ENCODE results near the gene CLIP3.
A peak's percentile ranks its signal among the peaks of the same experiment; 100 is the strongest.
"Not testable (repeated sequence)": the region's sequence is repeated elsewhere in the genome, so short reads cannot be mapped to it uniquely, and the experiment has no call there.

Gene CLIP3

GRCh38 chr19:36049080-36049698, 16.5 kb upstream of the CLIP3 start:
- DNase-seq: no peak

GRCh38 chr19:36047835-36048234, 15.2 kb upstream of the CLIP3 start:
- no peak for DNase-seq

GRCh38 chr19:36046443-36047050, 13.9 kb upstream of the CLIP3 start:
- DNase-seq: peak in 20 of 56 donors; percentile 11 to 51 (median 18)

GRCh38 chr19:36043952-36044351, 11.3 kb upstream of the CLIP3 start:
- DNase-seq: peak in 6 of 56 donors; percentile 2 to 39 (median 14)

- peak in 11 of 56 donors; percentile 6 to 28 (median 15) for DNase-seq
Measured at GRCh38 chr19:36041831-36042230, 9.2 kb upstream of the CLIP3 start.

GRCh38 chr19:36041092-36041491, 8.4 kb upstream of the CLIP3 start:
- not testable (repeated sequence) for DNase-seq

GRCh38 chr19:36040495-36040894, 7.8 kb upstream of the CLIP3 start:
- no peak for DNase-seq

- DNase-seq: no peak
Measured at GRCh38 chr19:36031308-36031707, 1.4 kb downstream of the CLIP3 start.

GRCh38 chr19:36030264-36031148, 2.2 kb downstream of the CLIP3 start:
- DNase-seq: peak in 1 of 56 donors; percentile 7

- peak in 35 of 56 donors; percentile 11 to 86 (median 51) for DNase-seq
Measured at GRCh38 chr19:36028313-36029041, 4.2 kb downstream of the CLIP3 start.

GRCh38 chr19:36027696-36028095, 5.0 kb downstream of the CLIP3 start:
- DNase-seq: no peak

GRCh38 chr19:36026091-36026876, 6.4 kb downstream of the CLIP3 start:
- no peak for DNase-seq

GRCh38 chr19:36025541-36025940, 7.1 kb downstream of the CLIP3 start:
- no peak for DNase-seq

- no peak for DNase-seq
Measured at GRCh38 chr19:36023432-36023831, 9.2 kb downstream of the CLIP3 start.

GRCh38 chr19:36019061-36019670, 13.5 kb downstream of the CLIP3 start:
- DNase-seq: no peak

GRCh38 chr19:36014012-36014924, 18.4 kb downstream of the CLIP3 start, which contains the start of gene ALKBH6:
Gene ALKBH6 (minus strand): TSS chr19:36014213. CDS start chr19:36013397, 816 bp downstream.
- peak; percentile 62 to 100 (median 98) for DNase-seq

GRCh38 chr19:36013280-36014011, 19.2 kb downstream of the CLIP3 start:
- DNase-seq: peak in 3 of 56 donors; percentile 17 to 57 (median 43)

- DNase-seq: no peak
Measured at GRCh38 chr19:36010402-36010801, 22.3 kb downstream of the CLIP3 start.

Data from nucleus accumbens (tissue), 56 donors.